ENCODE results near the gene CCDC91.
"Not testable (repeated sequence)": the region's sequence is repeated elsewhere in the genome, so short reads cannot be mapped to it uniquely, and the experiment has no call there.

CCDC91 gene

GRCh38 chr12:28296287-28296686 is 106.0 kb downstream of the CCDC91 start:
- DNase-seq, result no peak

GRCh38 chr12:28303192-28303591 is 112.9 kb downstream of the CCDC91 start:
- DNase-seq, result no peak

GRCh38 chr12:28306535-28306934 is 116.3 kb downstream of the CCDC91 start:
- DNase-seq, result no peak

- DNase-seq, result no peak
Measured at GRCh38 chr12:28308891-28309290, 118.6 kb downstream of the CCDC91 start.

GRCh38 chr12:28313631-28314030 is 123.4 kb downstream of the CCDC91 start:
- DNase-seq, result peak; percentile 24

GRCh38 chr12:28316049-28316448 is 125.8 kb downstream of the CCDC91 start:
- DNase-seq, result no peak

GRCh38 chr12:28318273-28318672 is 128.0 kb downstream of the CCDC91 start:
- no peak for DNase-seq

- no peak for DNase-seq
Measured at GRCh38 chr12:28320353-28320752, 130.1 kb downstream of the CCDC91 start.

GRCh38 chr12:28327722-28328121 is 137.5 kb downstream of the CCDC91 start:
- DNase-seq, result no peak

- no peak for DNase-seq
Measured at GRCh38 chr12:28328967-28329366, 138.7 kb downstream of the CCDC91 start.

GRCh38 chr12:28329727-28330126 is 139.5 kb downstream of the CCDC91 start:
- DNase-seq, result not testable (repeated sequence)

GRCh38 chr12:28330232-28330631 is 140.0 kb downstream of the CCDC91 start:
- not testable (repeated sequence) for DNase-seq

- no peak for DNase-seq
Measured at GRCh38 chr12:28331130-28331529, 140.9 kb downstream of the CCDC91 start.

GRCh38 chr12:28340261-28341045 is 150.2 kb downstream of the CCDC91 start:
- DNase-seq, result no peak

- DNase-seq, result no peak
Measured at GRCh38 chr12:28343713-28344112, 153.5 kb downstream of the CCDC91 start.

GRCh38 chr12:28346567-28346966 is 156.3 kb downstream of the CCDC91 start:
- DNase-seq, result no peak

- DNase-seq, result no peak
Measured at GRCh38 chr12:28349196-28349595, 158.9 kb downstream of the CCDC91 start.

- DNase-seq, result no peak
Measured at GRCh38 chr12:28350502-28350901, 160.2 kb downstream of the CCDC91 start.

GRCh38 chr12:28351414-28351813 is 161.2 kb downstream of the CCDC91 start:
- DNase-seq, result no peak

GRCh38 chr12:28355161-28355560 is 164.9 kb downstream of the CCDC91 start:
- DNase-seq, result no peak

- DNase-seq, result no peak
Measured at GRCh38 chr12:28360253-28360652, 170.0 kb downstream of the CCDC91 start.

GRCh38 chr12:28367326-28367725 is 177.1 kb downstream of the CCDC91 start:
- no peak for DNase-seq

- no peak for DNase-seq
Measured at GRCh38 chr12:28367993-28368392, 177.7 kb downstream of the CCDC91 start.

- no peak for DNase-seq
Measured at GRCh38 chr12:28369483-28369882, 179.2 kb downstream of the CCDC91 start.

GRCh38 chr12:28374556-28374955 is 184.3 kb downstream of the CCDC91 start:
- DNase-seq, result no peak
